NCI-H510A treated with DMSO at 0.1 percent for 48 hours (cell line): ENCODE data around the gene DPYSL4.

Experiments
- DNase-seq: peaks from one replicate; lab custom pipeline; 2025; lab: John Stamatoyannopoulos, UW

The DPYSL4 gene

DNA sequence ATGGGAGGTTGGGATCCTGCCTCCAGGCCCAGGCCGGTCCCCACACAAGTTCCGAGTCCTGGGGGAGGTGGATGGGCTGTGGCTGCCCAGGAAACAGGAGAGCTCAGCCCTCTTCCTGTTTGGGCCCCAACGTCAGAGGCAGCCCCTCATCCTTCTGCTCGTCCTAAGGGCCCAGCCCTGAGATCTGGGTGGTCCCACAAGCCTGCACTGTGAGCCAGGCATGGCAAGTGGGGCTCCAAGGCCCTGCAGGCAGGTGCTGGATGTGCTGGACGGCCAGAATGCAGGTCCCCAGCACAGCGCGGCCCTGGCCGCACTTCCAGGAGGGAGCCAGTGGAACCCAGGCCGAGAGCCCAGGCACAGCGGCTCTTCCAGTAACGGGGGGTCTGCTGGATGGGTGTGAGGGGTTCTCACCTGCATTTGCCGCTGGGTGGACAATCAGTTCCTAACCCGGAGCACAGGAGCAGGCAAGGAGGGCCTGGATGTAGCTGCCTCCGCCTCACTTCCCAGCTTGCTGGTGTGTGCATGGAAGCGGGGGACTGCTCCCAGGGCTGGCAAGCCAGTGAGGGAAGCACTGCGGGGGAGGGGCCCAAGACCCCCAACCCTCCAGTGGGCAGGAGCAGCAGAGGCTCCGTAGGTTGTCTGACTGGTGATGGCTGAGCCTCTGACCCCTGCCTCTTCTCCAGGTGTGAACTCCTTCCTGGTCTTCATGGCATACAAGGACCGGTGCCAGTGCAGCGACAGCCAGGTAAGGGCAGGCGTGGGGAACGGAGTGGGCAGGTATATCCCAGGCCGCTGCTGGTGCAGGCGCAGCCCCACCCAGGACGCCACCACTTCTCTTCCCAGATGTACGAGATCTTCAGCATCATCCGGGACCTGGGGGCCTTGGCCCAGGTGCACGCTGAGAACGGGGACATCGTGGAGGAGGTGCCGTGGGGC is 9.7 kb downstream of the DPYSL4 start:
- DNase-seq = no peak

DNA sequence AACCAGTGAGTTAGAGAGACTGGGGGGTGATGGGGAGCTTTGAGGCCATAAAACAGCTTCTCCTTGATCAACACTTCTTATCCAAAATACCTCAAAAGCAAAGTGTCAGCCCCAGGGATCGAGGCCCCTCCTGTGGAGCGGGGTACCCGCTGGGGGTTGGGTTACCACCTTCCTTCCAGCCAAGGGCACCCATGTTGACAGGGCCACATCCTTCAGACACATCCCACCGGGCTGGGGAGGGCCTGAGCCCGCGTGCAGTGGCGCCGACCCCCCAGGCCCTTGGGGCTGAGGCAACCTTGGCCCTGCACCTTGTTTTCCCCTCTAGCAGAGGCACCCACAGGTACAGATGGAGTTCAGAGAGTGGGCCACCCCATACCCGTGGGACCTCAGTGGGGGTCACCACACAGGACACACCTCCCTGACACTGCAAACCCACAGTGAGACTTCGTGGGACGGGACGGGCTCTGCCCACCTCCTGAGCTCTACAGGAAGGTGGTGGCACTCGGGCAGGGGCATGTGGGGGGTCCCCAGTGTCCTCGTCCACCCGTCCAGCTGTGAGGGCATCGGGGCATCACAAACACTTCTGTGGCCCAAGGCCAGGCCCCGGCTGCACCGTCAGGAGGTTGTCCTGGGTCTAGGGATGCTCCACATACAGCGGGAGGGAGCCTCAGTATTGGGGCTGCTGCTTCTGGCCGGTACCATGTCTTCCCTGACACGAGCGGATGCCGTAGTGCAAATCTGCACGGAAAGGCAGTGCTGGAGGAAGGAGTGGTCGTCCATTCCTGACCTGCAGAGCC is 10.7 kb downstream of the DPYSL4 start:
- DNase-seq = no peak

DNA sequence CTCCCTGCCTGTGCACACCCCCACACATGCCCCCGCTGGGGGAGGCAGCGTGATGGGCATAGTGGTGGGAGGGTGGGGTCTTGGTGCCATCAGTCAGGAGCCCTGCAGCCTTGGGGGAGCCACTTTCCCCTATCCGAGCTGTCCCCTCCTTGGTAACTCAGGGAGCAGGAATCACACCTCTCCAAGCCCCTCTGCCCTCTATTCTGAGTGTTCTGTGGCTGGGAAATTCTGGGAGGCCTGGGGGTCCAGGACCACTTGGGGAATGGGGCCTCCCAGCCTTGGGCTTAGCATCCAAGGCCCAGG is 11.3 kb downstream of the DPYSL4 start:
- DNase-seq = no peak

DNA sequence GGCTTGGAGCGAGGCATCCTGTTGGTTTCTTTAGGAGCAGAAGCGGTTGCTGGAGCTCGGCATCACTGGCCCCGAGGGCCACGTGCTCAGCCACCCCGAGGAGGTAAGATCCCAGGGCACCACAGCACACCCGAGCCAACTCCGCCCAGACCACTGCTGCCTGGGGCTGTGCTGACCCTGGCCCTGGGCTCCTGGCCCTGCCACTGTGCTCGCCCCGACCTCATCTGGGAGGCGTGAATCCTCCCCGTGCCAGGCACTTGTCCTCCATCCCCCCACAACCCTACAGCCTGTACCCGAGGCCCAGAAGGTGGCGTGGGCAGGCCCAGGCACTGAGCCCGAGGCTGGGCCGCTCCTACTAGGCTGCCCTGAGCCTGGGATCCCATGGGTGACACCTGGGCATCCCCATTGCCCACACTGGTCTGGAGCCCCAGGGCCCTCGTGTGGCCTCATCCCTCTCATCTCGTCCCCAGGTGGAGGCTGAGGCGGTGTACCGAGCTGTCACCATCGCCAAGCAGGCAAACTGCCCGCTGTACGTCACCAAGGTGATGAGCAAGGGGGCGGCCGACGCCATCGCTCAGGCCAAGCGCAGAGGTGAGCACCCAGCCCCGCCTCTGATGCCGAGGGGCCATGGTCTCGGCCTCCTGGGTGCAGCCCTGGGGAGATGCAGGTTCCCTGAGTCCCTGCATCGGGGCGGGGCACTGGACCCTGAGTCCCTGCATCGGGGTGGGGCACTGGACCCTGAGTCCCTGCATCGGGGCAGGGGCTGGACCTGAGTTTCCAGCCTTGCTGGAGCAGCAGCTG is 11.8 kb downstream of the DPYSL4 start:
- DNase-seq = no peak

DNA sequence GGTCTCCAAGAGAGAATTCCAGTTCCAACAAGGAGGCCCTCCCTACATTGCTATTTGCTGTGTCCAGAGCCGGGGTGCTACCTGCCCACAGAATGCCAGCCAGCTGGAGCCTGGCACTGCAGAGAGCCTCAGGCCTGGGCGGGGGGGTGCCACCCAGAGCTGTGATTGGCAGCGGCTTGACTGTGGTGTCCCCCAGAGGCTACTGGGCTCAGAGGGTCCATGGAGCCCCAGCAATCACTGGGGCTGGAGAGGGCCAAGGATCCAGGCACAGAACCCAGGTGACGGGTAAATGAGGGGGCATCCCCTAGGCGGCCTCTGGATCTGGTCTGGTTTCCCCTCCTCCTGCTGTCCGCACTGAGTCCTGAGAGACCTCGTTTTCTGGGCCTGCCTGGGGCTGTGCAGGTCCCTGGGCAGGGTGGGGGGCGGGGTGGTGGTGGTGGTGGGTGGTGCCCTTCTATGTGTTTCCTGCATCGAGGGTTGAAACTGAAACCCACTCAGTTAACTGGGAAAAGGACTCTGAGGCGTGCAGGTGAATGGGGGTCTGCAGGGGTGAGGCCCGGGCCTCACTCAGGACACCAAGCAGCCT is 12.6 kb downstream of the DPYSL4 start:
- no peak for DNase-seq

DNA sequence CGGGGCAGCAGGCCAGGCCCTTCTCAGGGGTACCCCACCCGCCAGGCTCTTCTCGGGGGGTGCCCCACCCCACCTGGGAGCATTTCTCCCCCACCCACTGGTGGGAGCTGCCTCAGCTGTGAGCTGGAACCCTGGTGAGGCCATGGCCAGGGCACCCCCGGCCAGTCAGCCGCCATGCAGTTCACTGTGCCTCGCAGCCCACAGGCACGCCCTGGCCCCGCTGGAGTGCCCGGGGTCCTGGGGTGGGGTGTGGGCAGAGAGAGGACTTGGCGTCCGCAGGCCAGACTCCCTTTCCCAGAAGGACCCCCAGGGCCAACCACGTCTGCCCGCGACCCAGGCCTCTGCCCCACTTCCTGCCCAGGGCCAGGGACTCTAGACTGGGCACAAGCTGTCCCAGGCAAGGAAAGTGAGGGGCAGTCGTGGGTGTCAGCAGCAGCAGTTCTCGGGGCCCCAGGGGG is 13.1 kb downstream of the DPYSL4 start:
- no peak for DNase-seq

DNA sequence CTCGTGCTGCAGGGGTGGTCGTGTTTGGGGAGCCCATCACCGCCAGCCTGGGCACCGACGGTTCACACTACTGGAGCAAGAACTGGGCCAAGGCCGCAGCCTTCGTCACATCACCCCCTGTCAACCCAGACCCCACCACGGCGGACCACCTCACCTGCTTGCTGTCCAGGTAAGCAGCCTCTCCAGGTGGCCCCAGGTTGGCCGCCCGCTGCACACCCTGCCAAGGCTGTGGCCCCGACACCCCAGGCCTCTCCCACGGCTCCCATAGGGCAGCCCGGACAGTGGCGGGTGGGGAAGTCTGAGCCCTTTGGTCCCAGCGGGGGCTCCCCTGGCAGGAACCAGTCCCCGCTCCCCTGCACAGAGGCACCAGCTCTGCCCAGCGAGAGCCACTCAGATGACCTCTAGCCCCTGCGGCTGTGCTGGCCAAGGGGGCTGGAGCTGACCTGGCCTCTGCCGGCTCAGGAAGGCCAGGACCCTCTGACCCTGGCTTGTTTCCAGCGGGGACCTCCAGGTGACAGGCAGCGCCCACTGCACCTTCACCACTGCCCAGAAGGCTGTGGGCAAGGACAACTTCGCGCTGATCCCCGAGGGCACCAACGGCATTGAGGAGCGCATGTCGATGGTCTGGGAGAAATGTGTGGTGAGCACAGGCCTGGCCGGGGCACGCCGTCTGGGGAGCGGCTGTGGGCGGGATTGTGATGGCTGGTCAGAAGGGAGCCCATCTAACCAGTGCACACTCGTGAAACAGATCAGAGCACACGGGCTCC is 13.8 kb downstream of the DPYSL4 start:
- no peak for DNase-seq

DNA sequence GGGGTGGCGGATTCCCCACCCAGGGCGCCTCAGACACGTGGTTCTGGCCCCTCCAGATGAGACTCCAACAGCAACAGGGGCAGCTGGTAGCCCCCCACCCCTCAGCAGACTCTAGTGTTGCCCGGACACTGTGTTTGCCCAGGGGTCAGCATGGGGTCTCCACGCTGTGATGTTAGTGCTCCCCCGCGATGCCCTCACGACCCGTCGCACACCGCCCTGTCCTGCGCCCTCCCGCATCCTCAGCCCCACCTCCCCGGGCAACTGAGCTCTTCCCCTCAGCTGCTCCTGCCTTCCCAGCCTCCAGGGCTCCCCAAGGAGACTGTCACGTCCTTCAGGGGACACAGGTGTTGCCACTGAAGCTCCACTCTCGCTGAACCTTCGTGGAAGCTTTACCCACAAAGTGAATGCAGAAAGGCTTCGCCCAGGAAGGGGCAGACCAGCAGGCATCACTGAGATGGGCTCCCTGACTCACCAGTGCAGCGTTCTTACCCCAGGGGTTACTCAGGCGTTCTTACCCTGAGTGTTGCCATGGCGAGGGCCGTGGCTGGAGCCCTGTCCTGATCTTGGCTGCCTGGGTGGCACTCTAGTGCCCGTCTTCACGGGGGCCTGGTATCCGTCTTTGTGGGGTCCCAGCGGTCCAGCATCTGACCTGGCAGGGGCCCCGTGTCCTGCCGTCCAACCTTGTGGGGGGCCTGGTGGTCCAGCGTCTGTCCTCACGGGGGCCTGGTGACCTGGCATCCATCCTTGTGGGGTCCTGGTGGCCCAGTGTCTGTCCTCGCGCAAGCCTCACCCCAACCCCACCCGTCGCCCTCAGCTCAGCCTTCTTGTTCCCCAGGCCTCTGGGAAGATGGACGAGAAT is 14.6 kb downstream of the DPYSL4 start:
- DNase-seq = no peak

DNA sequence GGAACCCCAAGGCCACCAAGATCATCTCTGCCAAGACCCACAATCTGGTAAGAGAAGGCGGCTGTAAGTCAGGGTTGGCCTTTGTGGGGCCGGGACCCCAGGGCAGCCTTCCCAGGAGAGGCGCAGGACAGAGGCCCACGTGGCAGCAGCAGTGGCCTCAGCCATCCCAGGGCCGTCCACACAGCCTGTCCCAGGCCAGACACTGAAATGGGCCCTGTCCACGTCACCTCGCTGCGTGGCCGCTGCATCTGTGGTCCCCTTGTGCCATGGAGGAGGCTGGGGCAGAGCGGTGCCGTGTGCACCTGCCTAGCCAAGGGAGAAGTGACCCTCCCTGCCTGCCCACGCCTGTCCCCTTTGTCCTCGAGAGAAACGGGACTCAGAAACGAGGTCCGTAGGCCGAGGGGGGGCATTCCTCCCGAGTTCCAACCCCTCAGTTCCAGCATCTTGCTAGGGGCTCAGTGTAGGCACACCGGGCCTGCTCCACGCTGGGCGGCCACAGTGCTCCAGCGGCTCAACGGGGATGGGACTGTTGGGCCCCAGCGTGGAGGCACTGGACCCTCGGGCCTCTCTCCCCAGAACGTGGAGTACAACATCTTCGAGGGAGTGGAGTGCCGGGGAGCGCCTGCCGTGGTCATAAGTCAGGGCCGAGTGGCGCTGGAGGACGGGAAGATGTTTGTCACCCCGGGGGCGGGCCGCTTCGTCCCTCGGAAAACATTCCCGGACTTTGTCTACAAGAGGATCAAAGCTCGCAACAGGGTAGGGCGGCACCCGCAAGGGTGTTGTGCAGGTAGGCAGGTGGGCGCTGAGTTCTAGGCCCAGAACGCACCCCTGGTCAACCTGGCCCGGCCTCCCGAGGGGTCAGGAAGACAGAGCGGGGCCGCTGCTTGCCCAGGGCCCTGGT is 15.6 kb downstream of the DPYSL4 start:
- DNase-seq = no peak

DNA sequence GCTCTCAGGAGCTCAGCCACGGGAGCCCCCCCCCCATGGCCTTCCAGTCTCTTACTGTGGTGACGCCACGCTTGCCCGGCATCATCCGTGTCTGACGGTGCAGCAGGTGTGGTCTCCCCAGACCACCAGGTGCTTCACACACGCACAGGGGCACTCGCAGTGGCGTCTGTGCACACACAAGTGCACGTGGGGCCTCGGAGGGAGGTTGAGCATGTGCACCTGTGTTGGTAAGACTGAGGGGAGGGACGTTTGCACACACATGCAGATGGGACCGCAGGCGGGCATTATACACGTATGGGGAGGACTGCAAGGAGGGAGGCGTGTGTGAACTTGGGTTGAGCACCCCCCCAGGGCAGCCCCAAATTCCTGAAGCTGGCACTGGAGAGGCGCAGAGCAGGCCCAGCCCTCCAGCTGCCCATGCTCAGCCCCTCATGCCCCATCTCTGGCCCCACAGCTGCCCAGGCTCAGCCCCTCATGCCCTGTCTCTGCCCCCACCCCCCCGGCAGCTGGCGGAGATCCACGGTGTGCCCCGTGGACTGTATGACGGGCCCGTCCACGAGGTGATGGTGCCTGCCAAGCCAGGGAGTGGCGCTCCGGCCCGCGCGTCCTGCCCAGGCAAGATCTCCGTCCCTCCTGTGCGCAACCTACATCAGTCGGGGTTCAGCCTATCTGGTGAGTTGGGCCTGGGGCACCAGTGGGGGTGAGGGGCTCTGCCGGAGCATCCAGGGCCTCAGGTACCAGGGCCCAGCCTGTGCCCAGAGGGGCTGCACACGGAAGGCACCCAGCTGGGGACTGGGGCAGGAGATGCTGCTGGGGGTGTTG is 16.7 kb downstream of the DPYSL4 start:
- DNase-seq = no peak

DNA sequence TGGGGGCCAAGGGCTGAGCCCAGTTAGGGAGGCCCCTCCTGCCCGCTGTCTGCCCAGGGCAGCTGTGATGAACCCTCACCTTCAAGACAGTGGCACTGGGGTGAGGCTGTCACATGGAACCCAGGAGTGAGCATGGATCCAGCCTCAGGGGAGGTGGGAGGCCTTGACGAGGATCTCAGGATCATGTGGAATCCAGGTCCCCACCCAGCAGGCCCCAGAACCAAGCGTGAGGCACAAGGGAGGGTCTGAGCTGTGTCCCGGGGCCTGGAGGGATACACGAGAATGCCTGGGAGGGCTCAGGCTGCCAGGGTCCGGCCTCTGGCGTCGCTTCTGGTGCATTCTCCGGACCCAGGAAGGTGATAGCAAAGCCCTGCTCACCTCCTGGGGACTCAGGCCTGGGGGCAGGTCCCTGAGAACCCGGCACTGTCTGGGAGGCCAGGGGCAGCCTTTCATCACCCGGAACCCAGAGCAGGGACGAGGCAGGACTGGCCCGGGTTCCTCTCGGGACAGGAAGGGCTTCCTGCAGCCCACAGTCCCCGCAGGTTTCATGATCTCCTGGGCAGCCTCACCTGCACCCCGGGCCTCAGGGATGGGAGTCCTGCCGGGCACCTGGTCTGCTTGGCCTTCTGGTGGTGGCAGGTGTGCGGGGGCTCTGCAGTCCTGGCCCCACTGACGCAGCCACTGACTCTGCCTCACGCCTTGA is 17.5 kb downstream of the DPYSL4 start:
- DNase-seq = no peak

DNA sequence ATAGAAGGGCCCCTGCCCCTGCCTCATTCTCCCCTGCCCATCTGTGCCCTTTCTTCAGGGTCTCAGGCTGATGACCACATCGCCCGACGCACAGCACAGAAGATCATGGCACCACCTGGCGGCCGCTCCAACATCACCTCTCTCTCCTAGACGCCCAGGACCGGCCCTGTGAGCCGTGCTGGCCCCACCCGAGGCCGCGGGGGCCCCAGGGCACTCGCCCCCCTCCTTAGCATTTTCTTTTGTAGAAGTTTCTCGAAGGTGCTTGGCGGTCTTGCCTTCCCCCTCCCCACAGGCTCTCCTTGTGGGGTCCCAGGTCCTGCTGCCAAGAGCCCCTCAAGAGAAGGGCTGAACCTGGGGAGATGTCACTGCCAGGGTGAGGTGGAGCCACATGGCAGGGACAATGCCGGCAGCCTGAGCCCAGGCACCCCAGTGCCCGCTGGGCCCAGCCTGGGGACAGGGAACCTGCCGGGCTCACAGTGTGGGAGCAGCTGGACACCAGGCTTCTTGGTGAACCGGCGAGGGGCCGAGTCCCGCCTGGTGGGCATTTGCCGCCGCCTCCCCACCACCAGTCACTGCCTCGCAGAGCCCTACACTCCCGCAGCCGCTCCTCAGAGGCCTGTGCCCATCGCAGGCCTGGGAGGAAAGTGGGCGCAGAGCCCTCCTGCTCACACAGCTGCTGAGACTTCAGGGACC is 18.2 kb downstream of the DPYSL4 start:
- DNase-seq = no peak

DNA sequence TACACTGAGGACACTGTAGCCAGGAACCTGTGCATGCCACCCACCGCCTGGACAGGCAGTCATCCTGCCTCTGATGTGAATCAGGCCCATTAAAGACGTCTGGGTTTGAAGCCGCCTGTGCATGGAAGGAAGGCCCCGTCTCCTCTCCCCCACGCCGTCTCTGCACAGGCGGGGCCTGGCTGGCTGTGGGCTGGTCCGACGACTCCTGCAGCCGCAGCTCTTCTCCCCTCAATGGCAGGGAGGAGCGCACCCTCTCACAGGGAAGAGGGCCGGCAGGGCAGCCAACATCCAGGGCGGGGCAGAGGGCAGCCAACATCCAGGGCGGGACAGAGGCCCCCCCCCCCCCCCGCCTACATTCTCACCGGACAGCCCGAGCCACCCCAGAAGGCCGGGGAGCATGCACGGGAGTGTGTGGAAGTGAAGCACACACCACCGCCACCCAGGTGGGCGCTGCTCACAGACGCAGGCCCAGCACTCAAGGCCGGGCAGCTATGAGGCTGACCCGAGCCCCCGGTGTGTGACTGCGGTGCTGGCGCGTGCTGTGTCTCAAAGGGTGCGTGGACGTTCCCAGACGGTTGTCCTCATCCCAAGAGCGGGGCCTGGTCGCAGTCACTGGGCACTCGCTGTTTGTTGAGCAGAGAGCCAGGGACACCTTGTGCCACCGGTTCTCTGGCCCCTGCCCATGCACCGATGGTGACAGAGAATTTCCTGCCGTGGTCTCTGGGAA is 19.1 kb downstream of the DPYSL4 start:
- DNase-seq = no peak

DNA sequence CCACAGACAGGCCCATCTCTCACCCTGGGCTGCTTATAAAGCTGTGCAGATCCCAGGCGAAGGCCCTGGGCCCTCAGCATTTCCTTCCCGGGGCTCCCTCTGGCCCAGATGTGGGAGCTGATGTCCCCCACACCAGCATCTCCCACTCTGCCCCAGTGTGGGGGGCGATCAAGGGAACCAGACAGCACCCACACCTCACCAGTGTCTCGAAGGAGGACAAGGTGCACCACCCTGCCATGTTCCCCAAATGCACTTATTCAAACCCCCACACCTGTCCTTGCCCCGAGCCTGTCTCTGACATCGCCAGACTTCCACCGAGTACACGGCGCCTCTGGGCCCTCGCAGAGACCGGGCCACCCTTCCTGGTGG is 19.6 kb downstream of the DPYSL4 start:
- no peak for DNase-seq

DNA sequence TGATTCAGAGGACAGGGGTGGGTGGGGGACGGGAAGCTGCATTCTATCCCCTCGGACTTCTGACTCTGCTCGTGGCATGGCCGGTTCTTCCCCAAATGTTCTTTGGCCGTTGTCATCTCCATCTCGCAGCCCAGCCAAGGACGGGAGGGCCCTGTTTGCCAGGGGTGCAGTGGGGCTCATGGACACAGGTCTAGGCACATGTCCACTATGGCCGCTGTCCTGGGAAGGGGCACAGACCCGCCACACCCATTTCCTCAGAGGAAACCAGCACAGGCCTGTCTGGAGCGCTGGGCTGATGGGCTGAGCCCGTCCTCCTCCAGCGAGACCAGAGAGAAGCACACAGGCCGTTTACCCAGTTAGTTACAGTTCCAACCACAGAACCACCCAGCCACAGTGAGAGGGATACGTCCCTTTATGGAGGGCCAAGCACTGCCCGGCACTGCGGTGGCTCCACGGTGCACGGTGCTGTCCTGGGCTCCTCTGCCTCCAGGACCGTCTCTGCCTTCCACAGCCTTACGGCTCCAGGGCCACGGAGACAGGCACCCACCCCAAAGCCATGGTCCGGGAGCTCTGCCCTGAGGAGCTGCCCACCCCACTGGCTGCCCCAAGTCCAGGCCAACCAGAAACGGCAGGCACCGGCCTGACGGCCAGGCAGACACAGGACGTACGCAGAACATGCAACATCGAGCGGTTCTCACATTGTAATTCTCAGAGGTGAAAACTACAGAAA is 20.2 kb downstream of the DPYSL4 start:
- no peak for DNase-seq
